SK-N-SH treated with all-trans-retinoic acid at 6 μM for 48 hours (cell line): ENCODE measurements around the gene EAF1.

Experiments used
- ATAC-seq: fragments of 200-7000 bp; cut with Tn5 transposase; 3 replicates; pipeline ENCODE4 v1.9.1; 2020; ENCODE audit warnings: mild to moderate bottlenecking, moderate library complexity
- ARNTL ChIP-seq: fragments of 450-650 bp; formaldehyde crosslinking; IDR thresholded peaks from 2 replicates; pipeline ENCODE4 v1.5.0; 2020; ENCODE audit warnings: low read depth, mild to moderate bottlenecking, moderate library complexity, borderline replicate concordance
- BACH2 ChIP-seq: fragments of 250-450 bp; sonication (Bioruptor Pico); IDR thresholded peaks from 2 replicates; pipeline ENCODE4 v1.9.0; 2021; ENCODE audit warnings: mild to moderate bottlenecking, borderline replicate concordance
- CSDC2 ChIP-seq: fragments of 250-450 bp; sonication (Bioruptor Pico); IDR thresholded peaks from 2 replicates; pipeline ENCODE4 v1.5.0; 2020; ENCODE audit warnings: mild to moderate bottlenecking, moderate library complexity
- ESRRG ChIP-seq: fragments of 250-450 bp; sonication (Bioruptor Pico); IDR thresholded peaks from 2 replicates; pipeline ENCODE4 v1.6.1; 2021; ENCODE audit warnings: mild to moderate bottlenecking
- GLIS3 ChIP-seq: fragments of 250-450 bp; sonication (Bioruptor Pico); IDR thresholded peaks from 2 replicates; pipeline ENCODE4 v1.5.0; 2020; ENCODE audit warnings: mild to moderate bottlenecking, moderate library complexity
- OSR1 ChIP-seq: fragments of 250-450 bp; sonication (Bioruptor Pico); IDR thresholded peaks from 2 replicates; pipeline ENCODE4 v1.8.0; 2022; ENCODE audit warnings: moderate library complexity, mild to moderate bottlenecking, inconsistent platforms
- PPARA ChIP-seq: fragments of 250-450 bp; sonication (Bioruptor Pico); IDR thresholded peaks from 2 replicates; pipeline ENCODE4 v1.5.0; 2020; ENCODE audit warnings: mild to moderate bottlenecking, borderline replicate concordance
- RARB ChIP-seq: fragments of 250-450 bp; sonication (Bioruptor Pico); IDR thresholded peaks from 2 replicates; pipeline ENCODE4 v1.8.0; 2021; ENCODE audit warnings: mild to moderate bottlenecking, moderate library complexity
- SNAI2 ChIP-seq: fragments of 250-450 bp; sonication (Bioruptor Pico); IDR thresholded peaks from 2 replicates; pipeline ENCODE4 v1.5.0; 2020; ENCODE audit warnings: mild to moderate bottlenecking, moderate library complexity
- TCF4 ChIP-seq: fragments of 250-450 bp; sonication (Bioruptor Pico); IDR thresholded peaks from 2 replicates; pipeline ENCODE4 v1.8.0; 2021; ENCODE audit warnings: mild to moderate bottlenecking, moderate library complexity, borderline replicate concordance
- ZC3H10 ChIP-seq: fragments of 250-450 bp; sonication (Bioruptor Pico); IDR thresholded peaks from 2 replicates; pipeline ENCODE4 v1.5.1; 2021; ENCODE audit warnings: mild to moderate bottlenecking, moderate library complexity
- ZFP3 ChIP-seq: fragments of 250-450 bp; sonication (Bioruptor Pico); IDR thresholded peaks from 2 replicates; pipeline ENCODE4 v1.5.0; 2020; ENCODE audit warnings: mild to moderate bottlenecking, moderate library complexity
- ZFP30 ChIP-seq: fragments of 450-650 bp; formaldehyde crosslinking; IDR thresholded peaks from 2 replicates; pipeline ENCODE4 v1.5.0; 2022; ENCODE audit warnings: mild to moderate bottlenecking, moderate library complexity
- ZNF565 ChIP-seq: fragments of 450-650 bp; formaldehyde crosslinking; conservative IDR thresholded peaks from 2 replicates; pipeline ENCODE4 v1.5.0; 2020; ENCODE audit warnings: low read depth, mild to moderate bottlenecking, moderate library complexity
- ZNF70 ChIP-seq: fragments of 450-650 bp; formaldehyde crosslinking; IDR thresholded peaks from 2 replicates; pipeline ENCODE4 v1.5.0; 2020; ENCODE audit warnings: mild to moderate bottlenecking, moderate library complexity
- ZNF8 ChIP-seq: fragments of 450-650 bp; formaldehyde crosslinking; IDR thresholded peaks from 2 replicates; pipeline ENCODE4 v1.5.0; 2020; ENCODE audit warnings: mild to moderate bottlenecking, moderate library complexity
- TF ChIP-seq, protein P1 (sequence below): fragments of 250-450 bp; sonication (Bioruptor Pico); IDR thresholded peaks from 2 replicates; pipeline ENCODE4 v1.5.1; 2020; ENCODE audit warnings: low read depth, mild to moderate bottlenecking, moderate library complexity
- TF ChIP-seq, protein P2 (sequence below): fragments of 250-450 bp; sonication (Bioruptor Pico); IDR thresholded peaks from 2 replicates; pipeline ENCODE4 v1.8.0; 2021; ENCODE audit warnings: low read depth, mild to moderate bottlenecking, moderate library complexity, borderline replicate concordance
- TF ChIP-seq, protein P3 (sequence below): fragments of 250-450 bp; sonication (Bioruptor Pico); IDR thresholded peaks from 2 replicates; pipeline ENCODE4 v1.8.0; 2020; ENCODE audit warnings: mild to moderate bottlenecking, moderate library complexity, borderline replicate concordance
- TF ChIP-seq, protein P4 (sequence below): fragments of 250-450 bp; sonication (Bioruptor Pico); IDR thresholded peaks from 2 replicates; pipeline ENCODE4 v1.5.0; 2020; ENCODE audit warnings: mild to moderate bottlenecking, moderate library complexity

The EAF1 gene

DNA sequence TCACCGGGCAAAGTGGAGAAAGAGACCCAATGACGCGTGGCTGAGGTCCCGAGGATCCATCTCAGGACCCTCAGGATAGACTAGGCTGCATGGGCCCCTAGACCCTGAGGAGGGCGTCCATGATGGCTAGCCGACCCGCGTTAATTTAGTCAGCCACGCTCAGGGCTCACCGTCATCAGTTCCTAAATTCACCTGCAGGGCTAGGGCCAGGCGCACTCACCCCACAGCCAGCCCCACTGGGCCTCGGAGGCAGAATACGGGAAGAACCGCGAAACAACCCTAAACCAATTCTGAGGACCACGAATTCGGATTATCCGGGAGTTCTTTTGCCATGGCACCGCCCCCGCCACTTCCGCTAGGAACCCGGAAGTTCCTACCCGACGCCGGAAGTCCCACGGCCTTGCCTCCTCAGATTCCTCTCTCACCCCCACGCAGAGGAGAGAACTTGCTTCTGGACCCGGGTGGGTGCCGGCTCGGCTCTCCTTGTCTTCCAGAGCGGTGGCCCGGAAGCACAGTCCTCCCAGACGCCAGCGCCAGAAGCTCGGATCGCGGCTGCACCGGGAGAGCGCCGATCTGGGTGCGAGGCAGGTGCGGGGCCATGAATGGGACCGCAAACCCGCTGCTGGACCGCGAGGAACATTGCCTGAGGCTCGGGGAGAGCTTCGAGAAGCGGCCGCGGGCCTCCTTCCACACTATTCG, at the start of gene EAF1, which contains the start of gene METTL6:
Gene EAF1 (plus strand): TSS at position 417 of the 699 bp plus-strand sequence. CDS start 182 bp downstream, at position 599.
Gene METTL6 (minus strand): TSS at position 363 of the 699 bp plus-strand sequence. CDS start 1,033 bp downstream, outside the sequence.
- TF ChIP-seq, protein P1, sequence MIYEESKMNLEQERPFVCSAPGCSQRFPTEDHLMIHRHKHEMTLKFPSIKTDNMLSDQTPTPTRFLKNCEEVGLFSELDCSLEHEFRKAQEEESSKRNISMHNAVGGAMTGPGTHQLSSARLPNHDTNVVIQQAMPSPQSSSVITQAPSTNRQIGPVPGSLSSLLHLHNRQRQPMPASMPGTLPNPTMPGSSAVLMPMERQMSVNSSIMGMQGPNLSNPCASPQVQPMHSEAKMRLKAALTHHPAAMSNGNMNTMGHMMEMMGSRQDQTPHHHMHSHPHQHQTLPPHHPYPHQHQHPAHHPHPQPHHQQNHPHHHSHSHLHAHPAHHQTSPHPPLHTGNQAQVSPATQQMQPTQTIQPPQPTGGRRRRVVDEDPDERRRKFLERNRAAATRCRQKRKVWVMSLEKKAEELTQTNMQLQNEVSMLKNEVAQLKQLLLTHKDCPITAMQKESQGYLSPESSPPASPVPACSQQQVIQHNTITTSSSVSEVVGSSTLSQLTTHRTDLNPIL, result no peak
- TF ChIP-seq, protein P2, sequence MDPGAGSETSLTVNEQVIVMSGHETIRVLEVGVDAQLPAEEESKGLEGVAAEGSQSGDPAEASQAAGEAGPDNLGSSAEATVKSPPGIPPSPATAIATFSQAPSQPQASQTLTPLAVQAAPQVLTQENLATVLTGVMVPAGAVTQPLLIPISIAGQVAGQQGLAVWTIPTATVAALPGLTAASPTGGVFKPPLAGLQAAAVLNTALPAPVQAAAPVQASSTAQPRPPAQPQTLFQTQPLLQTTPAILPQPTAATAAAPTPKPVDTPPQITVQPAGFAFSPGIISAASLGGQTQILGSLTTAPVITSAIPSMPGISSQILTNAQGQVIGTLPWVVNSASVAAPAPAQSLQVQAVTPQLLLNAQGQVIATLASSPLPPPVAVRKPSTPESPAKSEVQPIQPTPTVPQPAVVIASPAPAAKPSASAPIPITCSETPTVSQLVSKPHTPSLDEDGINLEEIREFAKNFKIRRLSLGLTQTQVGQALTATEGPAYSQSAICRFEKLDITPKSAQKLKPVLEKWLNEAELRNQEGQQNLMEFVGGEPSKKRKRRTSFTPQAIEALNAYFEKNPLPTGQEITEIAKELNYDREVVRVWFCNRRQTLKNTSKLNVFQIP (CRISPR knock-in tag), result no peak
- no peak for TF ChIP-seq CSDC2
- TF ChIP-seq SNAI2, result no peak
- TF ChIP-seq PPARA (CRISPR knock-in tag), result no peak
- TF ChIP-seq OSR1 (CRISPR knock-in tag), result no peak
- TF ChIP-seq, protein P3, sequence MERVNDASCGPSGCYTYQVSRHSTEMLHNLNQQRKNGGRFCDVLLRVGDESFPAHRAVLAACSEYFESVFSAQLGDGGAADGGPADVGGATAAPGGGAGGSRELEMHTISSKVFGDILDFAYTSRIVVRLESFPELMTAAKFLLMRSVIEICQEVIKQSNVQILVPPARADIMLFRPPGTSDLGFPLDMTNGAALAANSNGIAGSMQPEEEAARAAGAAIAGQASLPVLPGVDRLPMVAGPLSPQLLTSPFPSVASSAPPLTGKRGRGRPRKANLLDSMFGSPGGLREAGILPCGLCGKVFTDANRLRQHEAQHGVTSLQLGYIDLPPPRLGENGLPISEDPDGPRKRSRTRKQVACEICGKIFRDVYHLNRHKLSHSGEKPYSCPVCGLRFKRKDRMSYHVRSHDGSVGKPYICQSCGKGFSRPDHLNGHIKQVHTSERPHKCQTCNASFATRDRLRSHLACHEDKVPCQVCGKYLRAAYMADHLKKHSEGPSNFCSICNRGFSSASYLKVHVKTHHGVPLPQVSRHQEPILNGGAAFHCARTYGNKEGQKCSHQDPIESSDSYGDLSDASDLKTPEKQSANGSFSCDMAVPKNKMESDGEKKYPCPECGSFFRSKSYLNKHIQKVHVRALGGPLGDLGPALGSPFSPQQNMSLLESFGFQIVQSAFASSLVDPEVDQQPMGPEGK (CRISPR knock-in tag), result no peak
- TF ChIP-seq ZC3H10 (CRISPR knock-in tag), result no peak
- TF ChIP-seq ZNF70, result no peak
- no peak for TF ChIP-seq ESRRG (CRISPR knock-in tag)
- TF ChIP-seq ZFP3 (CRISPR knock-in tag), result no peak
- TF ChIP-seq GLIS3 (CRISPR knock-in tag), result no peak
- TF ChIP-seq ZNF8 (CRISPR knock-in tag), result no peak
- no peak for TF ChIP-seq ARNTL (CRISPR knock-in tag)
- TF ChIP-seq, protein P4, sequence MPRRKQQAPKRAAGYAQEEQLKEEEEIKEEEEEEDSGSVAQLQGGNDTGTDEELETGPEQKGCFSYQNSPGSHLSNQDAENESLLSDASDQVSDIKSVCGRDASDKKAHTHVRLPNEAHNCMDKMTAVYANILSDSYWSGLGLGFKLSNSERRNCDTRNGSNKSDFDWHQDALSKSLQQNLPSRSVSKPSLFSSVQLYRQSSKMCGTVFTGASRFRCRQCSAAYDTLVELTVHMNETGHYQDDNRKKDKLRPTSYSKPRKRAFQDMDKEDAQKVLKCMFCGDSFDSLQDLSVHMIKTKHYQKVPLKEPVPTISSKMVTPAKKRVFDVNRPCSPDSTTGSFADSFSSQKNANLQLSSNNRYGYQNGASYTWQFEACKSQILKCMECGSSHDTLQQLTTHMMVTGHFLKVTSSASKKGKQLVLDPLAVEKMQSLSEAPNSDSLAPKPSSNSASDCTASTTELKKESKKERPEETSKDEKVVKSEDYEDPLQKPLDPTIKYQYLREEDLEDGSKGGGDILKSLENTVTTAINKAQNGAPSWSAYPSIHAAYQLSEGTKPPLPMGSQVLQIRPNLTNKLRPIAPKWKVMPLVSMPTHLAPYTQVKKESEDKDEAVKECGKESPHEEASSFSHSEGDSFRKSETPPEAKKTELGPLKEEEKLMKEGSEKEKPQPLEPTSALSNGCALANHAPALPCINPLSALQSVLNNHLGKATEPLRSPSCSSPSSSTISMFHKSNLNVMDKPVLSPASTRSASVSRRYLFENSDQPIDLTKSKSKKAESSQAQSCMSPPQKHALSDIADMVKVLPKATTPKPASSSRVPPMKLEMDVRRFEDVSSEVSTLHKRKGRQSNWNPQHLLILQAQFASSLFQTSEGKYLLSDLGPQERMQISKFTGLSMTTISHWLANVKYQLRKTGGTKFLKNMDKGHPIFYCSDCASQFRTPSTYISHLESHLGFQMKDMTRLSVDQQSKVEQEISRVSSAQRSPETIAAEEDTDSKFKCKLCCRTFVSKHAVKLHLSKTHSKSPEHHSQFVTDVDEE (CRISPR knock-in tag), result no peak
- TF ChIP-seq RARB, result no peak
- TF ChIP-seq ZFP30, result no peak
- peak; percentile 94 for ATAC-seq

DNA sequence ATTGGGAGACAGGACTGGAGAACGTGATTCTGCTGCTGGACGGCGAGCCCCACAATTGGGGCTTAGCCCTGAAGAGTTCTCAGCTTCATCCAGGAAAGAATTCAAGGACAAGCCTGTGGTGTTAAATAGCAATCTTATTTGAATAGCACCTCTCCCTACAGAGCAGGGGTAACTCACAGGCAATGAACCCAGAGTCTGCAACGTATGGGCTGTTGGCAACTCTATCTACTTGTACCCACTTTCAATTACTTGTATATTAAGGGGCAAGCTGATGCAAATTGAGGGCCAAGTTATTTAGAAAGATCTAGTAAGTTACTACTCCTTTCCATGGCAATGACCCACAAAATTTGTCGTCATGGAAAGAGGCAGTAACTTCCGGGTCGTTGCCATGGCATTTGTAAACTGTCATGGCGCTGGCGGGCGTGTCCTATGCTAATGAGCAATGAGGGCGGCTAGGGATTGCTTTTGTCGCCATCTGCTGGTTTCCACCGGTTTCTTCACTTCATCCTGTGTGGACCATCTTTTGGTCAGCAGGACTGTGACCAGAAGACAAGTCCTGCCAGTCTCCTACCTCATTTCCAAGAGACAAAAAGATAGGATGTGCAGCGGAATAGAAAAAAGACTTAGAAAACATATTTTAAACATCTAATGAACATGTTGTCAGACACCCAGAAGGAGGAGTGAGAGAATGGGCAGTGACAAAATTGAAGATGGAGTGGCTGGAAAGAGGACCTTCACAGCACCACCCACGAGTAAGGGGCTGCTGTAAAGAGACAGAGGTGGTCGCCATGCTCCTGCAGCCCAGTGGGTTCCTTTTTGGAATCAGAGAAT, 49.2 kb upstream of the EAF1 start:
- peak; percentile 99 for ATAC-seq
- TF ChIP-seq, protein P3 (CRISPR knock-in tag), result no peak
- TF ChIP-seq BACH2 (no peak), CSDC2 (no peak), ZFP30 (no peak), ZNF565 (CRISPR knock-in tag) (no peak), ZNF8 (CRISPR knock-in tag) (no peak), TCF4 (CRISPR knock-in tag) (no peak), GLIS3 (CRISPR knock-in tag) (no peak)
- TF ChIP-seq, protein P1, result no peak
- TF ChIP-seq, protein P4 (CRISPR knock-in tag), result no peak
- TF ChIP-seq, protein P2 (CRISPR knock-in tag), result no peak
- TF ChIP-seq, all 23 proteins: peak for 0
